DMS 273 (cell line): ENCODE results near the gene AFF2.

ENCODE experiments used
- DNase-seq: peaks from one replicate; lab custom pipeline; 2025; ENCODE audit not compliant: unreplicated experiment; lab: John Stamatoyannopoulos, UW

Gene AFF2

GRCh38 chrX:148722966-148723365 lies 222.5 kb downstream of the AFF2 start:
- DNase-seq, result no peak

GRCh38 chrX:148723551-148723950 lies 223.1 kb downstream of the AFF2 start:
- peak; percentile 64 for DNase-seq

GRCh38 chrX:148728901-148729300 lies 228.5 kb downstream of the AFF2 start:
- DNase-seq, result no peak

GRCh38 chrX:148732743-148733142 lies 232.3 kb downstream of the AFF2 start:
- no peak for DNase-seq

GRCh38 chrX:148741441-148741840 lies 241.0 kb downstream of the AFF2 start:
- no peak for DNase-seq

GRCh38 chrX:148755111-148755510 lies 254.7 kb downstream of the AFF2 start:
- DNase-seq, result no peak

GRCh38 chrX:148763896-148764295 lies 263.5 kb downstream of the AFF2 start:
- DNase-seq, result no peak

GRCh38 chrX:148768296-148768695 lies 267.9 kb downstream of the AFF2 start:
- DNase-seq, result no peak

- DNase-seq, result peak; percentile 58
Observed at GRCh38 chrX:148771440-148771839, 271.0 kb downstream of the AFF2 start.

GRCh38 chrX:148774276-148774675 lies 273.9 kb downstream of the AFF2 start:
- DNase-seq, result no peak

- no peak for DNase-seq
Observed at GRCh38 chrX:148784137-148784536, 283.7 kb downstream of the AFF2 start.

GRCh38 chrX:148784856-148785255 lies 284.4 kb downstream of the AFF2 start:
- DNase-seq, result no peak

GRCh38 chrX:148785256-148785655 lies 284.8 kb downstream of the AFF2 start:
- no peak for DNase-seq

GRCh38 chrX:148788449-148788848 lies 288.0 kb downstream of the AFF2 start:
- no peak for DNase-seq

GRCh38 chrX:148794350-148794749 lies 293.9 kb downstream of the AFF2 start:
- no peak for DNase-seq

GRCh38 chrX:148804579-148805355 lies 304.4 kb downstream of the AFF2 start:
- no peak for DNase-seq

- no peak for DNase-seq
Observed at GRCh38 chrX:148806145-148806870, 305.9 kb downstream of the AFF2 start.

GRCh38 chrX:148808833-148809232 lies 308.4 kb downstream of the AFF2 start:
- no peak for DNase-seq

- no peak for DNase-seq
Observed at GRCh38 chrX:148811236-148811635, 310.8 kb downstream of the AFF2 start.

- DNase-seq, result no peak
Observed at GRCh38 chrX:148813422-148813821, 313.0 kb downstream of the AFF2 start.

- DNase-seq, result no peak
Observed at GRCh38 chrX:148813967-148814366, 313.6 kb downstream of the AFF2 start.

GRCh38 chrX:148815218-148815961 lies 315.0 kb downstream of the AFF2 start:
- DNase-seq, result no peak
